ENCODE data around the gene TANGO6.
A peak's percentile ranks its signal among the peaks of the same experiment; 100 is the strongest.
"Not testable (repeated sequence)": the region's sequence is repeated elsewhere in the genome, so short reads cannot be mapped to it uniquely, and the experiment has no call there.

The TANGO6 gene

GRCh38 chr16:68833251-68833650 lies 10.1 kb upstream of the TANGO6 start:
- no peak for TF ChIP-seq EZH2phosphoT487 (IDR thresholded peaks at IDR 0.05; ENCODE audit: borderline replicate concordance, low read length)
- H3K4me3 ChIP-seq (ENCODE audit: low read length) = no peak overlapping the region
- H4K20me1 ChIP-seq (ENCODE audit: control insufficient read depth, insufficient read depth, low read depth, low read length) = no peaks in the 10 kb centered on the region
- H3F3A ChIP-seq (ENCODE audit: control insufficient read depth, insufficient read depth) = no peaks in the 10 kb centered on the region
- no peaks in the 10 kb centered on the region for H3K9me2 ChIP-seq (replicated peaks; ENCODE audit: control insufficient read depth, low read length)
- H3K9me3 ChIP-seq (ENCODE audit: control insufficient read depth, insufficient read depth, low read length) = no peaks in the 10 kb centered on the region
- no peak overlapping the region for H3K4me2 ChIP-seq (ENCODE audit: low read length)
- H3K27me3 ChIP-seq (ENCODE audit: control insufficient read depth, low read length) = 0 out of 2 replicates have a peak, but pooled peaks cover 4% of the 10 kb centered on the region
- no peaks in the 10 kb centered on the region for H3K4me1 ChIP-seq (ENCODE audit: control insufficient read depth, low read length)
- H3K79me2 ChIP-seq (ENCODE audit: control insufficient read depth, low read length) = no peaks in the 10 kb centered on the region
- H3K36me3 ChIP-seq (ENCODE audit: control insufficient read depth, low read length) = no peaks in the 10 kb centered on the region
- H3K27ac ChIP-seq (ENCODE audit: low read depth, low read length) = no peak overlapping the region

GRCh38 chr16:68834550-68834949 lies 8.8 kb upstream of the TANGO6 start:
- no peaks in the 10 kb centered on the region for H3F3A ChIP-seq (ENCODE audit: control insufficient read depth, insufficient read depth)
- no peaks in the 10 kb centered on the region for H3K9me2 ChIP-seq (replicated peaks; ENCODE audit: control insufficient read depth, low read length)
- TF ChIP-seq EZH2phosphoT487 (IDR thresholded peaks at IDR 0.05; ENCODE audit: borderline replicate concordance, low read length) = no peak
- TF ChIP-seq, protein P1, sequence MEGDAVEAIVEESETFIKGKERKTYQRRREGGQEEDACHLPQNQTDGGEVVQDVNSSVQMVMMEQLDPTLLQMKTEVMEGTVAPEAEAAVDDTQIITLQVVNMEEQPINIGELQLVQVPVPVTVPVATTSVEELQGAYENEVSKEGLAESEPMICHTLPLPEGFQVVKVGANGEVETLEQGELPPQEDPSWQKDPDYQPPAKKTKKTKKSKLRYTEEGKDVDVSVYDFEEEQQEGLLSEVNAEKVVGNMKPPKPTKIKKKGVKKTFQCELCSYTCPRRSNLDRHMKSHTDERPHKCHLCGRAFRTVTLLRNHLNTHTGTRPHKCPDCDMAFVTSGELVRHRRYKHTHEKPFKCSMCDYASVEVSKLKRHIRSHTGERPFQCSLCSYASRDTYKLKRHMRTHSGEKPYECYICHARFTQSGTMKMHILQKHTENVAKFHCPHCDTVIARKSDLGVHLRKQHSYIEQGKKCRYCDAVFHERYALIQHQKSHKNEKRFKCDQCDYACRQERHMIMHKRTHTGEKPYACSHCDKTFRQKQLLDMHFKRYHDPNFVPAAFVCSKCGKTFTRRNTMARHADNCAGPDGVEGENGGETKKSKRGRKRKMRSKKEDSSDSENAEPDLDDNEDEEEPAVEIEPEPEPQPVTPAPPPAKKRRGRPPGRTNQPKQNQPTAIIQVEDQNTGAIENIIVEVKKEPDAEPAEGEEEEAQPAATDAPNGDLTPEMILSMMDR (IDR thresholded peaks at IDR 0.05; ENCODE audit: low read depth, low read length, poor library complexity, severe bottlenecking) = no peak
- no peaks in the 10 kb centered on the region for H3K79me2 ChIP-seq (ENCODE audit: control insufficient read depth, low read length)
- H3K9me3 ChIP-seq (ENCODE audit: control insufficient read depth, insufficient read depth, low read length) = no peaks in the 10 kb centered on the region
- no peaks in the 10 kb centered on the region for H3K4me1 ChIP-seq (ENCODE audit: control insufficient read depth, low read length)
- no peak overlapping the region for H3K4me3 ChIP-seq (ENCODE audit: low read length)
- H3K27me3 ChIP-seq (ENCODE audit: control insufficient read depth, low read length) = no peaks in the 10 kb centered on the region
- no peaks in the 10 kb centered on the region for H3K36me3 ChIP-seq (ENCODE audit: control insufficient read depth, low read length)
- H4K20me1 ChIP-seq (ENCODE audit: control insufficient read depth, insufficient read depth, low read depth, low read length) = no peaks in the 10 kb centered on the region
- no peak overlapping the region for H3K4me2 ChIP-seq (ENCODE audit: low read length)
- no peak overlapping the region for H3K27ac ChIP-seq (ENCODE audit: low read depth, low read length)

DNA sequence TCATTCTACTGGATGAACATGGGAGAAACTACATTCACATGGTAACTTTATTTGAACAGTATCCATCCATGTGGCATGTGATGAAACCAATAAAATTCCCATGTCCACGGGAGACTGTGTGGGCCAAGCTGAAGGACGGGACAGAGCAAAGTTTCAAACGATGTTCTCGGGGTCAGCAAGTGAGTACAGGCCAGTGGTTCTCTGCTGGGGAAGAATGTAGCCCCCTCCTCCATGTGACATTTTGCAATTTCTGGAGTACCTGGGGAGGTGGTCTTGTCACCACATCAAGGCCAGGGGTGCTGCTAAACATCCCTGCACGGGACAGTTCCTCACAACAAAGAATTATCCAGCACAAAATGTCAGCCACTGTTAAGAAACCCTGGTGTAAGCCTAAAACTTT lies 7.4 kb upstream of the TANGO6 start:
- Histone ChIP-seq H3K9me3 (ENCODE audit: control insufficient read depth, insufficient read depth, low read length) (no peaks in the 10 kb centered on the region), H4K20me1 (ENCODE audit: control insufficient read depth, insufficient read depth, low read depth, low read length) (no peaks in the 10 kb centered on the region), H3F3A (ENCODE audit: control insufficient read depth, insufficient read depth) (no peaks in the 10 kb centered on the region), H3K27ac (ENCODE audit: low read depth, low read length) (no peak overlapping the region), H3K79me2 (ENCODE audit: control insufficient read depth, low read length) (no peaks in the 10 kb centered on the region), H3K9me2 (replicated peaks; ENCODE audit: control insufficient read depth, low read length) (no peaks in the 10 kb centered on the region), H3K4me1 (ENCODE audit: control insufficient read depth, low read length) (no peaks in the 10 kb centered on the region), H3K4me3 (ENCODE audit: low read length) (no peak overlapping the region), H3K36me3 (ENCODE audit: control insufficient read depth, low read length) (no peaks in the 10 kb centered on the region), H3K27me3 (ENCODE audit: control insufficient read depth, low read length) (no peaks in the 10 kb centered on the region), H3K4me2 (ENCODE audit: low read length) (no peak overlapping the region)
- TF ChIP-seq, protein P1 (IDR thresholded peaks at IDR 0.05; ENCODE audit: low read depth, low read length, poor library complexity, severe bottlenecking) = no peak
- no peak for TF ChIP-seq EZH2phosphoT487 (IDR thresholded peaks at IDR 0.05; ENCODE audit: borderline replicate concordance, low read length)

DNA sequence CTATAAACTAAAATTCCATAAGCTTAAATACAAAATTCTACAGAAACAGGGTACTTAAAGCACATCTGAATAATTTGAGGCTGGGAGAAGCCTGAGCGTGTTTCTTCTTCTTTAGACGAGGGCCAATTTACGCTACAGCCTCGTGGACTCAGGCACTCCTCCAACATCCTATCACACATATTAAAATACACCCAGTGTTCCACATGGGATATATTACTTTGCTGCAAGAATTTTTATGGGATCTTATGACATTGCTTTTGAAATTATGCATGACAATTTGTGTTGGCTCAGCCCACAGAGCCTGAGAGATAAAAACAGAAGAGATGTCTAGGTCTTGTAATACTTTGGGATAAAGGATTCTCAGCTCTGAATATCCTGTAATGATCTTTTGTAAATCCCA lies 3.5 kb upstream of the TANGO6 start:
- no peak overlapping the region for H3K27ac ChIP-seq (ENCODE audit: low read depth, low read length)

GRCh38 chr16:68842964-68843481 lies 308 bp upstream of the TANGO6 start:
- not testable (repeated sequence) for H3K9me3 ChIP-seq (ENCODE audit: control insufficient read depth, insufficient read depth, low read length); H3K27ac ChIP-seq (ENCODE audit: low read depth, low read length); H3F3A ChIP-seq (ENCODE audit: control insufficient read depth, insufficient read depth); H4K20me1 ChIP-seq (ENCODE audit: control insufficient read depth, insufficient read depth, low read depth, low read length); H3K36me3 ChIP-seq (ENCODE audit: control insufficient read depth, low read length); H3K27me3 ChIP-seq (ENCODE audit: control insufficient read depth, low read length); H3K9me2 ChIP-seq (replicated peaks; ENCODE audit: control insufficient read depth, low read length)
- Histone ChIP-seq H3K4me3 (ENCODE audit: low read length) (peak overlapping the region; percentile 80), H3K79me2 (ENCODE audit: control insufficient read depth, low read length) (peaks cover 33% of the 10 kb centered on the region), H3K4me2 (ENCODE audit: low read length) (peak overlapping the region; percentile 83), H3K4me1 (ENCODE audit: control insufficient read depth, low read length) (peaks cover 14% of the 10 kb centered on the region)

More for the DNA sequence above, 3.5 kb upstream of the TANGO6 start:
- no peaks in the 10 kb centered on the region for H3K9me2 ChIP-seq (replicated peaks; ENCODE audit: control insufficient read depth, low read length)
- H3K4me3 ChIP-seq (ENCODE audit: low read length) = no peak overlapping the region
- H3K4me1 ChIP-seq (ENCODE audit: control insufficient read depth, low read length) = peaks cover 10% of the 10 kb centered on the region
- no peaks in the 10 kb centered on the region for H3K9me3 ChIP-seq (ENCODE audit: control insufficient read depth, insufficient read depth, low read length)
- TF ChIP-seq, protein P1 (IDR thresholded peaks at IDR 0.05; ENCODE audit: low read depth, low read length, poor library complexity, severe bottlenecking) = no peak
- no peak for TF ChIP-seq EZH2phosphoT487 (IDR thresholded peaks at IDR 0.05; ENCODE audit: borderline replicate concordance, low read length)
- peaks cover 2% of the 10 kb centered on the region; the same call in 1 of the 2 replicates for H3K36me3 ChIP-seq (ENCODE audit: control insufficient read depth, low read length)
- no peaks in the 10 kb centered on the region for H3F3A ChIP-seq (ENCODE audit: control insufficient read depth, insufficient read depth)
- no peaks in the 10 kb centered on the region for H3K27me3 ChIP-seq (ENCODE audit: control insufficient read depth, low read length)
- peaks cover 12% of the 10 kb centered on the region for H3K79me2 ChIP-seq (ENCODE audit: control insufficient read depth, low read length)
- no peak overlapping the region for H3K4me2 ChIP-seq (ENCODE audit: low read length)
- H4K20me1 ChIP-seq (ENCODE audit: control insufficient read depth, insufficient read depth, low read depth, low read length) = no peaks in the 10 kb centered on the region

All from DOHH2 (cell line).